ENCODE results near the gene MOSPD2.

GRCh38 chrX:14843666-14844065 lies 29.6 kb upstream of the MOSPD2 start:
- TF ChIP-seq CTCF (conservative IDR thresholded peaks at IDR 0.05; ENCODE audit: low read depth, low read length) (no peak), ELK1 (IDR thresholded peaks at IDR 0.05; ENCODE audit: borderline replicate concordance, low read depth, low read length) (no peak), RCOR1 (IDR thresholded peaks at IDR 0.05; ENCODE audit: insufficient replicate concordance, low read length) (no peak), POLR2A (IDR thresholded peaks at IDR 0.05; ENCODE audit: low read depth, low read length) (no peak), BHLHE40 (IDR thresholded peaks at IDR 0.05; ENCODE audit: low read depth, low read length) (no peak), MXI1 (IDR thresholded peaks at IDR 0.05; ENCODE audit: borderline replicate concordance, low read depth, low read length) (no peak), MAFK (IDR thresholded peaks at IDR 0.05; ENCODE audit: low read depth, low read length) (no peak), RAD21 (IDR thresholded peaks at IDR 0.05; ENCODE audit: low read length) (no peak), USF2 (IDR thresholded peaks at IDR 0.05; ENCODE audit: low read depth, low read length) (no peak), SMC3 (IDR thresholded peaks at IDR 0.05; ENCODE audit: low read depth, low read length) (no peak), CEBPB (IDR thresholded peaks at IDR 0.05; ENCODE audit: low read depth, low read length) (no peak), RFX5 (IDR thresholded peaks at IDR 0.05; ENCODE audit: low read depth, low read length) (no peak)
